Neutrophil (primary cell): ENCODE results near the gene DEDD.

Experiments
- H3K27ac ChIP-seq: fragments of 200-600 bp; sonication (generic); 2 replicates; pipeline ENCODE4 v1.5.1; 2016; ENCODE audit warnings: mild to moderate bottlenecking, moderate library complexity
- H3K27me3 ChIP-seq: fragments of 200-600 bp; sonication (generic); 2 replicates; pipeline ENCODE4 v1.6.0; 2016; ENCODE audit warnings: mild to moderate bottlenecking
- H3K36me3 ChIP-seq: fragments of 200-600 bp; sonication (generic); 2 replicates; pipeline ENCODE4 v1.5.1; 2017
- H3K4me1 ChIP-seq, 2 experiments: fragments of 200-600 bp in 1 of 2; sonication (generic) in 1 of 2; 1 replicate in 1 of 2; 2 replicates in 1 of 2; pipeline versions ENCODE4 v1.5.1 to v1.6.1; 2013 to 2016; ENCODE audit warnings: low read depth in 1 of 2, low read length in 1 of 2, mild to moderate bottlenecking in 1 of 2, moderate library complexity in 1 of 2; ENCODE audit not compliant: control insufficient read depth in 1 of 2, insufficient read depth in 1 of 2
- H3K4me3 ChIP-seq, 2 experiments: fragments of 200-600 bp in 1 of 2; sonication (generic) in 1 of 2; 1 replicate in 1 of 2; 2 replicates in 1 of 2; pipeline ENCODE4 v1.5.1; 2013 to 2016; ENCODE audit warnings: low read depth in 1 of 2, low read length in 1 of 2, mild to moderate bottlenecking in 1 of 2, moderate library complexity in 1 of 2
- H3K9me3 ChIP-seq: fragments of 200-600 bp; sonication (generic); 2 replicates; pipeline ENCODE4 v1.5.1; 2016
- TF ChIP-seq, protein P1 (sequence below): fragments of 200-600 bp; sonication (generic); IDR thresholded peaks from 2 replicates; pipeline ENCODE4 v1.5.1; 2016; ENCODE audit warnings: antibody characterized with exemption

The DEDD gene

DNA sequence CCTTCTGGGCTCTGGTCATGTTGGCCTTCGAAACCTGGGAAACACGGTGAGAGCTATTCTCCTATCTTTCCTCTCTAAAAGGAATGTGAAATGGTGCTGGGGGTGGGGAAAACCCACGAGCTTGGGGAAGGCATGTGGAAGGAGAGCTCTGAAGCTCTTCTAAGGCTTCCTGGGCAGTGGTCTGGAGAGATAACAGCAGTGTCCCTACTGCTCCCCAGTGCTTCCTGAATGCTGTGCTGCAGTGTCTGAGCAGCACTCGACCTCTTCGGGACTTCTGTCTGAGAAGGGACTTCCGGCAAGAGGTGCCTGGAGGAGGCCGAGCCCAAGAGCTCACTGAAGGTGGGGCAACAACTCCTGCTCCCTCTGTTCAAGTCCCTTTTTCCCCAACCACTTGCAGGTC lies 29.6 kb upstream of the DEDD start:
- no peak overlapping the region for H3K27ac ChIP-seq

DNA sequence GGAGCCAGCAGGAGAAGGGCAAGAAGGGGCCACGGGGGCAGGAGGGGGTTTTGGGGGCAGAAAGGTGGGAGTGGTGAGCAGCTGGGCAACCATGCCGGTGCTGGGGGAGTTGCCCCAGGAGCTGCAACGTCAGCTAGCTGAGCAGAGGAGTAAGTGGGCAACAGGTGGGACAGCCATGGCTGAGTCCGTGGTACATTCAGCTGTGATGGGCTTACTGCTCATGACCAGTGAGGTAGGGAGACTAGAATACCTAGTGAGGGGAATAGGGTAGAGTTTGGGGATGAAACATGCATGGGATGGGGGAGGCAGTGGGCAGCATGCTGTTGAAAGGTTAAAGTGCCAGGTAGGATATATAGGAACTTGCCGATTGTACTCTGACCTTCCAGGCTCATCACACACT lies 29.2 kb upstream of the DEDD start:
- Histone ChIP-seq H3K36me3 (peaks cover 13% of the 10 kb centered on the region), H3K27ac (no peak overlapping the region), H3K9me3 (no peaks in the 10 kb centered on the region)

More for the DNA sequence above, 29.6 kb upstream of the DEDD start:
- Histone ChIP-seq H3K4me3 (no peak overlapping the region), H3K9me3 (no peaks in the 10 kb centered on the region), H3K4me1 (peaks cover 31 to 38% of the 10 kb centered on the region in 2 experiments), H3K36me3 (peaks cover 13% of the 10 kb centered on the region), H3K27me3 (no peaks in the 10 kb centered on the region)
- TF ChIP-seq, protein P1, sequence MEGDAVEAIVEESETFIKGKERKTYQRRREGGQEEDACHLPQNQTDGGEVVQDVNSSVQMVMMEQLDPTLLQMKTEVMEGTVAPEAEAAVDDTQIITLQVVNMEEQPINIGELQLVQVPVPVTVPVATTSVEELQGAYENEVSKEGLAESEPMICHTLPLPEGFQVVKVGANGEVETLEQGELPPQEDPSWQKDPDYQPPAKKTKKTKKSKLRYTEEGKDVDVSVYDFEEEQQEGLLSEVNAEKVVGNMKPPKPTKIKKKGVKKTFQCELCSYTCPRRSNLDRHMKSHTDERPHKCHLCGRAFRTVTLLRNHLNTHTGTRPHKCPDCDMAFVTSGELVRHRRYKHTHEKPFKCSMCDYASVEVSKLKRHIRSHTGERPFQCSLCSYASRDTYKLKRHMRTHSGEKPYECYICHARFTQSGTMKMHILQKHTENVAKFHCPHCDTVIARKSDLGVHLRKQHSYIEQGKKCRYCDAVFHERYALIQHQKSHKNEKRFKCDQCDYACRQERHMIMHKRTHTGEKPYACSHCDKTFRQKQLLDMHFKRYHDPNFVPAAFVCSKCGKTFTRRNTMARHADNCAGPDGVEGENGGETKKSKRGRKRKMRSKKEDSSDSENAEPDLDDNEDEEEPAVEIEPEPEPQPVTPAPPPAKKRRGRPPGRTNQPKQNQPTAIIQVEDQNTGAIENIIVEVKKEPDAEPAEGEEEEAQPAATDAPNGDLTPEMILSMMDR, result no peak

DNA sequence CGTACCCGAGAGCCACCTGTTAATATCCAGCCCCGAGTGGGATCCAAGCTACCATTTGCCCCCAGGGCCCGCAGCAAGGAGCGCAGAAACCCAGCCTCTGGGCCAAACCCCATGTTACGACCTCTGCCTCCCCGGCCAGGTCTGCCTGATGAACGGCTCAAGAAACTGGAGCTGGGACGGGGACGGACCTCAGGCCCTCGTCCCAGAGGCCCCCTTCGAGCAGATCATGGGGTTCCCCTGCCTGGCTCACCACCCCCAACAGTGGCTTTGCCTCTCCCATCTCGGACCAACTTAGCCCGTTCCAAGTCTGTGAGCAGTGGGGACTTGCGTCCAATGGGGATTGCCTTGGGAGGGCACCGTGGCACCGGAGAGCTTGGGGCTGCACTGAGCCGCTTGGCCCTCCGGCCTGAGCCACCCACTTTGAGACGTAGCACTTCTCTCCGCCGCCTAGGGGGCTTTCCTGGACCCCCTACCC lies 28.2 kb upstream of the DEDD start:
- no peaks in the 10 kb centered on the region for H3K9me3 ChIP-seq
- TF ChIP-seq, protein P1, result no peak
- no peaks in the 10 kb centered on the region for H3K27me3 ChIP-seq
- peaks cover 22 to 24% of the 10 kb centered on the region in 2 experiments for H3K4me1 ChIP-seq
- H3K27ac ChIP-seq, result no peak overlapping the region
- no peak overlapping the region for H3K4me3 ChIP-seq
- peaks cover 13% of the 10 kb centered on the region for H3K36me3 ChIP-seq

More for the DNA sequence above, 29.2 kb upstream of the DEDD start:
- H3K4me1 ChIP-seq, result peaks cover 27 to 34% of the 10 kb centered on the region in 2 experiments
- TF ChIP-seq, protein P1, result no peak
- H3K27me3 ChIP-seq, result no peaks in the 10 kb centered on the region
- H3K4me3 ChIP-seq, result no peak overlapping the region

DNA sequence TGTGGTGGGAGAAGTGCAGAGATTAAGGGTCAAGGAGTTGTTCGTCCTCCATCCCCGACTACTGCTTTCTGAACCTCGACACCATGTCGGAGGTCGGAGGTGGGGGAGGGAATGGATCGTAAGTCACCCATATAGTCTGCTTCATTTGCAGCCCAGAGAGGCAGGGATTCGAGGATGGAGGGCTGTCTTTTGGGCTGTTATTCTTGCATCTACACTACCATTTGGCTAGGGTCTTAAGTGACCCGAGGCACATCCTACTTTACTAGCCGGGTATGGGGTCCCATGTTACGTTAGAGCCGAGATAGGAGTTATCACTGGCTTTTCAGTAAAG lies 27.4 kb upstream of the DEDD start:
- H3K27ac ChIP-seq, result peak overlapping the region; percentile 65
- H3K9me3 ChIP-seq, result no peaks in the 10 kb centered on the region
- H3K27me3 ChIP-seq, result no peaks in the 10 kb centered on the region
- H3K4me3 ChIP-seq, result peak overlapping the region; percentile 79 to 83
- peaks cover 13% of the 10 kb centered on the region for H3K36me3 ChIP-seq
- H3K4me1 ChIP-seq, result peaks cover 14 to 17% of the 10 kb centered on the region in 2 experiments
- TF ChIP-seq, protein P1, result no peak

DNA sequence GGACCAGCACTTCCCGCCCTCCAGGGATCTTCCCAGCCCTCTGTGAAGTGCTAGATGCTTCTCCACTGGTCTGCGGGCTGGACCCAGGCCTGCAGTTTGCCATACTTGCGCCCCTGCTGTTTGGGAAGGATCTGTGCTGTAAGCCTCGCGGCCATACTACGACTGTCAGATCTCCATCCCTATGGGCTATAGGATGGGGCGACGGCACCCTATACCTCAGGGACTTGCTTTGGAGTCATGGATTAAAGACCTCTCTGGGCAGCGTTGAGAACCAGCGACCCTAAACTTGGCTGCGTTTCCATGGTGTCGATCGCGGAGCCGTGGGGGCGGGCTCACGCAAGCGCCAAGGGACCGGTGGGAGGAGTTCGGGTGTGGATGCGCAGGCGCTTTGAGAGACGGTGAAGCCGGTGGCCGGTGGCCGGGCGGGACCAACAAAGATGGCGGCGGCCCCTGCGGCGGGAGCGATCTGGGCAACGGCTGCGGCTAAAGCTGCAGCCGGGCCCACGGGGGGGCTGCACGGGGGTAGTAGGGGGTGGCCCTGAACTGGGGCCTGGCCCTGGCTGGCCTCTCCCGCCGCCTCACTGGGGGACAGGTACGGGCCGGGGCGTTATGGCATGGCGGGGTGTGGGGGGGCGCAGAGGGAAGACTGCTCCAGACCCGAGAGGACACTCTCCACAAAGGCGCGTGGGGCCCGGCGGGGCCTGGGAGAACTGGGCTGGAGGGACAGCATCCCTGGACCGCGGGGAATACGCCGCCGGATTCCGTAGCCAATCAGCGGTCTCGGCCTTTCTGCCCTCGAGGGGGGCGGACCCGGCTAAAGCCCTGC lies 26.8 kb upstream of the DEDD start, which contains the start of gene USP21:
Gene USP21, plus strand, starts transcription at position 414 of the 826 bp plus-strand sequence. CDS start 1,141 bp downstream, outside the sequence.
- no peaks in the 10 kb centered on the region for H3K27me3 ChIP-seq
- H3K27ac ChIP-seq, result peak within 1 kb of the TSS; percentile 65
- H3K4me3 ChIP-seq, result peak within 1 kb of the TSS; percentile 79 to 83
- TF ChIP-seq, protein P1, result peak; percentile 52
- H3K4me1 ChIP-seq, result peaks cover 18 to 22% of the 10 kb centered on the region in 2 experiments
- H3K9me3 ChIP-seq, result no peaks in the 10 kb centered on the region
- peaks cover 13% of the 10 kb centered on the region for H3K36me3 ChIP-seq
